HepG2 (cell line): ENCODE results near the gene INTS2. TPM values are rescaled to one million over a fixed set of nuclear protein-coding genes. Genes with fewer than 3 reads are reported as not detected.

Source experiments
- ARID2 ChIP-seq: sonication (generic); formaldehyde crosslinking; IDR thresholded peaks from 2 replicates; pipeline ENCODE4 v1.8.1; 2022; ENCODE audit warnings: mild to moderate bottlenecking, missing genetic modification reagents, borderline replicate concordance
- BORCS8-MEF2B ChIP-seq: sonication (generic); formaldehyde crosslinking; IDR thresholded peaks from 2 replicates; pipeline ENCODE4 v1.8.0; 2022; ENCODE audit warnings: mild to moderate bottlenecking, missing genetic modification reagents
- FOXJ3 ChIP-seq: sonication (generic); formaldehyde crosslinking; IDR thresholded peaks from 2 replicates; pipeline ENCODE4 v1.4.0; 2020; ENCODE audit warnings: missing genetic modification reagents, mild to moderate bottlenecking, borderline replicate concordance
- MAF1 ChIP-seq: sonication (generic); formaldehyde crosslinking; IDR thresholded peaks from 2 replicates; pipeline ENCODE4 v1.5.0; 2020; ENCODE audit warnings: missing genetic modification reagents, borderline replicate concordance
- ZNF451 ChIP-seq: sonication (generic); formaldehyde crosslinking; IDR thresholded peaks from 2 replicates; pipeline ENCODE4 v1.5.0; 2020; ENCODE audit warnings: mild to moderate bottlenecking, missing genetic modification reagents
- ZNF775 ChIP-seq: sonication (generic); formaldehyde crosslinking; IDR thresholded peaks from 2 replicates; pipeline ENCODE4 v1.4.0; 2020; ENCODE audit warnings: missing genetic modification reagents, mild to moderate bottlenecking, moderate library complexity, borderline replicate concordance
- polyA plus RNA-seq, 8 experiments: library from polyadenylated mRNA; depleted of rRNA in 3 of 8; stranded (reverse) in 7 of 8; unstranded in 1 of 8; fragments of >200 nt; fragmentation: Illumina TruSeq in 4 of 8; extraction: Trizol in 4 of 8; gene quantifications; 2 replicates each; pipeline versions ENCODE4 v1.2.1 to v1.2.3, GENCODE V29; 2011 to 2016; ENCODE audit warnings: low read depth in 4 of 8, missing spikeins in 1 of 8, mixed read lengths in 1 of 8; ENCODE audit not compliant: insufficient read depth in 1 of 8
- total RNA-seq, 5 experiments: library from RNA; depleted of rRNA; stranded (reverse); fragments of >200 nt; fragmentation: Illumina TruSeq; extraction: Trizol; gene quantifications; 2 replicates each; pipeline ENCODE4 v1.2.3, GENCODE V29; 2016; ENCODE audit warnings: low read depth in 1 of 5
- TF ChIP-seq, protein P1 (sequence below): sonication (generic); formaldehyde crosslinking; IDR thresholded peaks from 2 replicates; pipeline ENCODE4 v1.9.0; 2021; ENCODE audit warnings: missing genetic modification reagents, mild to moderate bottlenecking, borderline replicate concordance
- TF ChIP-seq, protein P2 (sequence below): sonication (generic); formaldehyde crosslinking; IDR thresholded peaks from 2 replicates; pipeline ENCODE4 v1.5.1; 2020; ENCODE audit warnings: missing genetic modification reagents, mild to moderate bottlenecking, borderline replicate concordance
- TF ChIP-seq, protein P3 (sequence below): sonication (generic); formaldehyde crosslinking; IDR thresholded peaks from 2 replicates; pipeline ENCODE4 v1.8.1; 2023; ENCODE audit warnings: mild to moderate bottlenecking, missing genetic modification reagents
- TF ChIP-seq, protein P4 (sequence below): sonication (generic); formaldehyde crosslinking; IDR thresholded peaks from 2 replicates; pipeline ENCODE4 v1.9.0; 2021; ENCODE audit warnings: missing genetic modification reagents, mild to moderate bottlenecking, borderline replicate concordance
- TF ChIP-seq, protein P5 (sequence below): sonication (generic); formaldehyde crosslinking; IDR thresholded peaks from 2 replicates; pipeline ENCODE4 v1.8.1; 2022; ENCODE audit warnings: low read depth, mild to moderate bottlenecking, missing genetic modification reagents
- TF ChIP-seq, protein P6 (sequence below): sonication (generic); formaldehyde crosslinking; IDR thresholded peaks from 2 replicates; pipeline ENCODE4 v1.5.0; 2020; ENCODE audit warnings: missing genetic modification reagents

Gene INTS2
- total and polyA plus RNA-seq, 2 of the 13 experiments (the other 11 are each of a cell fraction or from before 2014, with no cell fraction given): 20.5 to 30.2 TPM

DNA sequence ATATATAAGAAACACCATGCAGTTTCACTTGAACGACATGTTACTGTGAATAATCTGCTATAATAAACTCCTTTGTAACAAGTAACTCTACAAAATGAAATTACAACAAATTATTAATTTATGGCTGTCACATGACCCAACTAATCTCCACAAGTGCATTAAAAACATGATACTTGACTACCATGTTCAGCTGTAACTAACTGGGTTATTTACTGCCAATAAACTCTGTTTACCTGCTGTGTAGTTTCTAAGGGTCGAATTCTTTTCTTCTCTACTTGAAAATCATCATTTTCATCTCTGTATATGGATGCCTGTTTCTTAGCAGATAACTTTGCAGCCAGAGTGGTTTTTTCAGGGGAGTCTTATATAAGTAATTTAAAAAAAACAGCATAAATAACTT lies 78.9 kb downstream of the INTS2 start (continued):
- TF ChIP-seq, protein P1, sequence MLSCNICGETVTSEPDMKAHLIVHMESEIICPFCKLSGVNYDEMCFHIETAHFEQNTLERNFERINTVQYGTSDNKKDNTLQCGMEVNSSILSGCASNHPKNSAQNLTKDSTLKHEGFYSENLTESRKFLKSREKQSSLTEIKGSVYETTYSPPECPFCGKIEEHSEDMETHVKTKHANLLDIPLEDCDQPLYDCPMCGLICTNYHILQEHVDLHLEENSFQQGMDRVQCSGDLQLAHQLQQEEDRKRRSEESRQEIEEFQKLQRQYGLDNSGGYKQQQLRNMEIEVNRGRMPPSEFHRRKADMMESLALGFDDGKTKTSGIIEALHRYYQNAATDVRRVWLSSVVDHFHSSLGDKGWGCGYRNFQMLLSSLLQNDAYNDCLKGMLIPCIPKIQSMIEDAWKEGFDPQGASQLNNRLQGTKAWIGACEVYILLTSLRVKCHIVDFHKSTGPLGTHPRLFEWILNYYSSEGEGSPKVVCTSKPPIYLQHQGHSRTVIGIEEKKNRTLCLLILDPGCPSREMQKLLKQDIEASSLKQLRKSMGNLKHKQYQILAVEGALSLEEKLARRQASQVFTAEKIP: no peak
- TF ChIP-seq ZNF775 (no peak), FOXJ3 (CRISPR knock-in tag) (no peak), ARID2 (CRISPR knock-in tag) (no peak), MAF1 (CRISPR knock-in tag) (no peak), ZNF451 (CRISPR knock-in tag) (no peak), BORCS8-MEF2B (CRISPR knock-in tag) (no peak)
- TF ChIP-seq, protein P2, sequence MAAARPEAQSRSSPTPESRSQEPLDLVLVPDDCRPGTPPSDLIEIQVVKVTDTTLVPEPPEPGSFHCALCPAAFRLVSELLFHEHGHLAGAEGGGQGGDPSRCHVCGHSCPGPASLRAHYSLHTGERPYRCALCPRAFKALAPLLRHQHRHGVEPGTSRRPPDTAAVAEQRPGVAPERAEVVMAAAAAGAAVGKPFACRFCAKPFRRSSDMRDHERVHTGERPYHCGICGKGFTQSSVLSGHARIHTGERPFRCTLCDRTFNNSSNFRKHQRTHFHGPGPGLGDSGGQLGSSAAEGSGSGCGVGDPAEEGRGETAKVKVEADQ (CRISPR knock-in tag): no peak
- TF ChIP-seq, protein P3, sequence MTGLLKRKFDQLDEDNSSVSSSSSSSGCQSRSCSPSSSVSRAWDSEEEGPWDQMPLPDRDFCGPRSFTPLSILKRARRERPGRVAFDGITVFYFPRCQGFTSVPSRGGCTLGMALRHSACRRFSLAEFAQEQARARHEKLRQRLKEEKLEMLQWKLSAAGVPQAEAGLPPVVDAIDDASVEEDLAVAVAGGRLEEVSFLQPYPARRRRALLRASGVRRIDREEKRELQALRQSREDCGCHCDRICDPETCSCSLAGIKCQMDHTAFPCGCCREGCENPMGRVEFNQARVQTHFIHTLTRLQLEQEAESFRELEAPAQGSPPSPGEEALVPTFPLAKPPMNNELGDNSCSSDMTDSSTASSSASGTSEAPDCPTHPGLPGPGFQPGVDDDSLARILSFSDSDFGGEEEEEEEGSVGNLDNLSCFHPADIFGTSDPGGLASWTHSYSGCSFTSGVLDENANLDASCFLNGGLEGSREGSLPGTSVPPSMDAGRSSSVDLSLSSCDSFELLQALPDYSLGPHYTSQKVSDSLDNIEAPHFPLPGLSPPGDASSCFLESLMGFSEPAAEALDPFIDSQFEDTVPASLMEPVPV (CRISPR knock-in tag): no peak
- TF ChIP-seq, protein P4, sequence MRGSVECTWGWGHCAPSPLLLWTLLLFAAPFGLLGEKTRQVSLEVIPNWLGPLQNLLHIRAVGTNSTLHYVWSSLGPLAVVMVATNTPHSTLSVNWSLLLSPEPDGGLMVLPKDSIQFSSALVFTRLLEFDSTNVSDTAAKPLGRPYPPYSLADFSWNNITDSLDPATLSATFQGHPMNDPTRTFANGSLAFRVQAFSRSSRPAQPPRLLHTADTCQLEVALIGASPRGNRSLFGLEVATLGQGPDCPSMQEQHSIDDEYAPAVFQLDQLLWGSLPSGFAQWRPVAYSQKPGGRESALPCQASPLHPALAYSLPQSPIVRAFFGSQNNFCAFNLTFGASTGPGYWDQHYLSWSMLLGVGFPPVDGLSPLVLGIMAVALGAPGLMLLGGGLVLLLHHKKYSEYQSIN (CRISPR knock-in tag): no peak
- TF ChIP-seq, protein P5, sequence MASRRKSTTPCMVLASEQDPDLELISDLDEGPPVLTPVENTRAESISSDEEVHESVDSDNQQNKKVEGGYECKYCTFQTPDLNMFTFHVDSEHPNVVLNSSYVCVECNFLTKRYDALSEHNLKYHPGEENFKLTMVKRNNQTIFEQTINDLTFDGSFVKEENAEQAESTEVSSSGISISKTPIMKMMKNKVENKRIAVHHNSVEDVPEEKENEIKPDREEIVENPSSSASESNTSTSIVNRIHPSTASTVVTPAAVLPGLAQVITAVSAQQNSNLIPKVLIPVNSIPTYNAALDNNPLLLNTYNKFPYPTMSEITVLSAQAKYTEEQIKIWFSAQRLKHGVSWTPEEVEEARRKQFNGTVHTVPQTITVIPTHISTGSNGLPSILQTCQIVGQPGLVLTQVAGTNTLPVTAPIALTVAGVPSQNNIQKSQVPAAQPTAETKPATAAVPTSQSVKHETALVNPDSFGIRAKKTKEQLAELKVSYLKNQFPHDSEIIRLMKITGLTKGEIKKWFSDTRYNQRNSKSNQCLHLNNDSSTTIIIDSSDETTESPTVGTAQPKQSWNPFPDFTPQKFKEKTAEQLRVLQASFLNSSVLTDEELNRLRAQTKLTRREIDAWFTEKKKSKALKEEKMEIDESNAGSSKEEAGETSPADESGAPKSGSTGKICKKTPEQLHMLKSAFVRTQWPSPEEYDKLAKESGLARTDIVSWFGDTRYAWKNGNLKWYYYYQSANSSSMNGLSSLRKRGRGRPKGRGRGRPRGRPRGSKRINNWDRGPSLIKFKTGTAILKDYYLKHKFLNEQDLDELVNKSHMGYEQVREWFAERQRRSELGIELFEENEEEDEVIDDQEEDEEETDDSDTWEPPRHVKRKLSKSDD: no peak
- TF ChIP-seq, protein P6, sequence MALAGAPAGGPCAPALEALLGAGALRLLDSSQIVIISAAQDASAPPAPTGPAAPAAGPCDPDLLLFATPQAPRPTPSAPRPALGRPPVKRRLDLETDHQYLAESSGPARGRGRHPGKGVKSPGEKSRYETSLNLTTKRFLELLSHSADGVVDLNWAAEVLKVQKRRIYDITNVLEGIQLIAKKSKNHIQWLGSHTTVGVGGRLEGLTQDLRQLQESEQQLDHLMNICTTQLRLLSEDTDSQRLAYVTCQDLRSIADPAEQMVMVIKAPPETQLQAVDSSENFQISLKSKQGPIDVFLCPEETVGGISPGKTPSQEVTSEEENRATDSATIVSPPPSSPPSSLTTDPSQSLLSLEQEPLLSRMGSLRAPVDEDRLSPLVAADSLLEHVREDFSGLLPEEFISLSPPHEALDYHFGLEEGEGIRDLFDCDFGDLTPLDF (CRISPR knock-in tag): no peak
